ENCODE data around the gene NECAB2.

The NECAB2 gene

DNA sequence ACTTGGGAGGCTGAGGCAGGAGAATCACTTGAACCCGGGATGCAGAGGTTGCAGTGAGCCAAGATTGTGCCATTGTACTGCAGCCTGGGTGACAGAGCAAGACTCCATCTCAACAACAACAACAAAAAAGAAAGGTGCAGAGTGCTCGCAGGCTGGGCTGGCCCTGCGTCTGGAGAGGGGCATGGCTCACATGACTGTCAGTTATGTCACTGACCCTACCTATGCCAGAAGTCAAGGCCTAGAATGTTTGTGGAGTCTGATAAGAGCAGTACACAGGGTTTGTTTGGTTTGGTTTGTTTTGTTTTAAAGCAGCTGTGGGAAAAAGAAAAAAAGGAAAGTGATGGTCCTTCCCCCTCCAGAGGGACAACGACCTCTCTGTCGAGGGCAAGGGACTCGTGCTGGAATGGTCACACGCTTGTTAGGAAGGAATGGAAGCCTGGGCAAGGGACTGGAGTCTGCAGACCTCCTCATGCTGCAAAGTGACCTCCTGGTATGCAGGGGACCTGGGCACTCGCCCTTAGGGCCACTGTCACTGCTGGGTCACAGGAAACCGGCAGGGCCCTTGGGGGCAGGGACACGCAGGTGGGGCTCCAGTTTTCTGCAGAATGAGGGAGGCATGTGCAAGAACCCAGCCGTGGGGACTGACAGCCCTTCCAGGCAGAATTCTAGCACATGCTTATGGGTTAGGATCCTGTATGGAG is 25.1 kb upstream of the NECAB2 start:
- ATAC-seq (ENCODE audit: insufficient read depth, low read depth) (no peak), DNase-seq (no peak)
- no peak for TF ChIP-seq CTCF (IDR thresholded peaks at IDR 0.05; ENCODE audit: borderline replicate concordance, extremely low read depth, low read length, poor library complexity, severe bottlenecking)
- TF ChIP-seq EZH2 (IDR thresholded peaks at IDR 0.05; ENCODE audit: borderline replicate concordance, low read depth, low read length, severe bottlenecking), result no peak
- Histone ChIP-seq H2AFZ (ENCODE audit: low read depth, low read length) (no peak overlapping the region), H3K9ac (ENCODE audit: low read depth, low read length) (no peak overlapping the region), H3K4me2 (ENCODE audit: insufficient read depth, low read length) (no peak overlapping the region), H3K27ac (ENCODE audit: low read length) (no peak overlapping the region), H3K4me1 (ENCODE audit: insufficient read depth, low read length) (no peaks in the 10 kb centered on the region), H3K9me3 (ENCODE audit: insufficient read depth, low read length, severe bottlenecking) (no peaks in the 10 kb centered on the region), H3K27me3 (ENCODE audit: insufficient read depth, low read length, poor library complexity) (no peaks in the 10 kb centered on the region), H3K36me3 (ENCODE audit: insufficient read depth, low read length) (no peaks in the 10 kb centered on the region), H3K4me3 (ENCODE audit: low read depth in 1 of 2, low read length in 2 of 2) (no peak overlapping the region), H3K79me2 (ENCODE audit: insufficient read depth, low read length) (no peaks in the 10 kb centered on the region), H4K20me1 (ENCODE audit: insufficient read depth, low read length) (no peaks in the 10 kb centered on the region)

- ATAC-seq (ENCODE audit: insufficient read depth, low read depth) (no peak), DNase-seq (no peak)
- Histone ChIP-seq H3K27me3 (ENCODE audit: insufficient read depth, low read length, poor library complexity) (no peaks in the 10 kb centered on the region), H3K9ac (ENCODE audit: low read depth, low read length) (no peak overlapping the region), H3K27ac (ENCODE audit: low read length) (no peak overlapping the region), H3K4me2 (ENCODE audit: insufficient read depth, low read length) (no peak overlapping the region), H3K4me3 (ENCODE audit: low read depth in 1 of 2, low read length in 2 of 2) (no peak overlapping the region), H3K36me3 (ENCODE audit: insufficient read depth, low read length) (no peaks in the 10 kb centered on the region), H2AFZ (ENCODE audit: low read depth, low read length) (no peak overlapping the region), H3K4me1 (ENCODE audit: insufficient read depth, low read length) (no peaks in the 10 kb centered on the region), H3K79me2 (ENCODE audit: insufficient read depth, low read length) (no peaks in the 10 kb centered on the region), H3K9me3 (ENCODE audit: insufficient read depth, low read length, severe bottlenecking) (no peaks in the 10 kb centered on the region), H4K20me1 (ENCODE audit: insufficient read depth, low read length) (no peaks in the 10 kb centered on the region)
- TF ChIP-seq CTCF (IDR thresholded peaks at IDR 0.05; ENCODE audit: borderline replicate concordance, extremely low read depth, low read length, poor library complexity, severe bottlenecking) (no peak), EZH2 (IDR thresholded peaks at IDR 0.05; ENCODE audit: borderline replicate concordance, low read depth, low read length, severe bottlenecking) (no peak)
Measured at GRCh38 chr16:83943516-83944050, 24.5 kb upstream of the NECAB2 start.

- TF ChIP-seq CTCF (IDR thresholded peaks at IDR 0.05; ENCODE audit: borderline replicate concordance, extremely low read depth, low read length, poor library complexity, severe bottlenecking), result no peak
- no peak for ATAC-seq (ENCODE audit: insufficient read depth, low read depth)
- Histone ChIP-seq H3K79me2 (ENCODE audit: insufficient read depth, low read length) (no peaks in the 10 kb centered on the region), H3K4me3 (ENCODE audit: low read depth in 1 of 2, low read length in 2 of 2) (no peak overlapping the region), H2AFZ (ENCODE audit: low read depth, low read length) (no peak overlapping the region), H3K27ac (ENCODE audit: low read length) (no peak overlapping the region), H3K4me1 (ENCODE audit: insufficient read depth, low read length) (no peaks in the 10 kb centered on the region), H3K9ac (ENCODE audit: low read depth, low read length) (no peak overlapping the region), H4K20me1 (ENCODE audit: insufficient read depth, low read length) (no peaks in the 10 kb centered on the region), H3K36me3 (ENCODE audit: insufficient read depth, low read length) (no peaks in the 10 kb centered on the region), H3K9me3 (ENCODE audit: insufficient read depth, low read length, severe bottlenecking) (no peaks in the 10 kb centered on the region), H3K27me3 (ENCODE audit: insufficient read depth, low read length, poor library complexity) (no peaks in the 10 kb centered on the region), H3K4me2 (ENCODE audit: insufficient read depth, low read length) (no peak overlapping the region)
- DNase-seq, result no peak
Measured at GRCh38 chr16:83945587-83945986, 22.5 kb upstream of the NECAB2 start.
